Muscle of leg (tissue), 11 donors: Measurements from ENCODE around the gene WDFY3. TPM values are rescaled to one million over a fixed set of nuclear protein-coding genes. Genes with fewer than 3 reads are reported as not detected.

Experiments used
- DNase-seq: peaks from one replicate; pipeline ENCODE4 v3.0.0; 2013
- H3K27ac ChIP-seq: one replicate; pipeline ENCODE4 v1.5.1; 2013; ENCODE audit warnings: mild to moderate bottlenecking, low read length, control low read depth
- H3K27me3 ChIP-seq: one replicate; pipeline ENCODE4 v1.6.1; 2013; ENCODE audit warnings: low read length; ENCODE audit not compliant: control insufficient read depth, insufficient read depth
- H3K36me3 ChIP-seq: one replicate; pipeline ENCODE4 v1.6.1; 2013; ENCODE audit warnings: low read length; ENCODE audit not compliant: control insufficient read depth, insufficient read depth
- H3K4me1 ChIP-seq: one replicate; pipeline ENCODE4 v1.6.1; 2013; ENCODE audit warnings: low read length; ENCODE audit not compliant: control insufficient read depth, insufficient read depth
- H3K4me3 ChIP-seq: one replicate; pipeline ENCODE4 v1.5.1; 2013; ENCODE audit warnings: low read length, control low read depth
- H3K9me3 ChIP-seq: replicated peaks from 2 replicates; pipeline ENCODE4 v1.6.1; 2013; ENCODE audit warnings: low read depth, low read length; ENCODE audit not compliant: control insufficient read depth
- WGBS: methylation state at CpG from one replicate; pipeline ENCODE4 v1.1.5; 2013; ENCODE audit warnings: missing lambda C conversion rate; ENCODE audit not compliant: insufficient coverage; 5-methylcytosine and 5-hydroxymethylcytosine counted together
- polyA plus RNA-seq, 8 donors: library from polyadenylated mRNA; unstranded; fragments of 120-200 nt; gene quantifications; one replicate each; pipeline versions ENCODE4 v1.2.1 to v1.2.3, GENCODE V29; 2013; ENCODE audit warnings: inconsistent platforms in 1 of 8, low replicate concordance in 1 of 8; ENCODE audit not compliant: insufficient read length in 8 of 8, insufficient read depth in 1 of 8
- total RNA-seq: library from RNA; stranded (reverse); fragments of 120-200 nt; gene quantifications from one replicate; pipeline ENCODE4 v1.2.4, GENCODE V29; 2013

WDFY3 gene
- total and polyA plus RNA-seq, 9 donors, result 11.8 to 40.6 (median 20.3) TPM

DNA sequence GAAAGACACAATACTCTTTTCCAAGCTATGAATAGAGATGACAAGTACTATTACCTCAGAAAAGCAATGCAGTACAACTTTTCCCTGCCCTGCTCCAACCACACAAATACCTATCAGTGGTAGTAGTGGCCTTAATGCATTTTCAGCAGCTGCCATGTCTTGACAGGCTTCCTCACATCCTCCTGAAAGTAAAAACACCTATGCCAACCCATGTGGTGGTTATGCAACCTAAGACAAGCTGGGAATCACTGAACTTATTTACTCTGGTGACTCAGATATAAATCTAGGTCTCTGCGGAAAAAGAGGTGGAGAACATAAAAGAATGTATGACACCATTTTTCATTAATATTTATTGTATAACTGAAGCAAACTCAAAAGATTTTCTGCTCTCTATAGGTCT, 14.5 kb downstream of the WDFY3 start:
- no peak overlapping the region for H3K27ac ChIP-seq
- no CpG with 5 or more reads among the region's 1 CpG for WGBS

DNA sequence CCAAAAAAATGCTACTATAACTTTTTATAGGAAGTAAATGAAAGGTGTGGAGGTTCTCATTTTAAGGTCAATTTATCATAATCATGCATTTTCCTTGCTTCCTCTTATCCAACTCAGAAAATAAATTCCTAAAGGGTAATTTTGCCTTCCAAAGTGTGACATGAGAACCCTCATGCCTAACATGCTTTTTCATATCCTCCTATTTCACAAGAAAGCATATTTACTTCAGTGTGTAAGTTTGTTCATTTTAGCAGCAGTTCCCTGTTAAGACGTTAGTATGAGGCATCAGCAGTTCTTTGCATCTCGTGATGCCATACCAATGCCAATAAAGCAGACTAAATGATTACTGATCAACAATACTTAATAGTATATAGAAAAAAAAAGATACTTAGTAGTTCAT, 18.4 kb downstream of the WDFY3 start:
- Histone ChIP-seq H3K9me3 (no peaks in the 10 kb centered on the region), H3K36me3 (no peaks in the 10 kb centered on the region), H3K27me3 (no peaks in the 10 kb centered on the region), H3K4me3 (no peak overlapping the region), H3K4me1 (no peaks in the 10 kb centered on the region), H3K27ac (no peak overlapping the region)
- no CpG with 5 or more reads among the region's 2 CpGs for WGBS
- DNase-seq, result peak; percentile 26

More for the DNA sequence above, 14.5 kb downstream of the WDFY3 start:
- H3K36me3 ChIP-seq, result no peaks in the 10 kb centered on the region
- no peaks in the 10 kb centered on the region for H3K4me1 ChIP-seq
- no peaks in the 10 kb centered on the region for H3K9me3 ChIP-seq
- no peaks in the 10 kb centered on the region for H3K27me3 ChIP-seq
- no peak for DNase-seq
- no peak overlapping the region for H3K4me3 ChIP-seq

GRCh38 chr4:84944947-84945346, 21.5 kb downstream of the WDFY3 start:
- no peaks in the 10 kb centered on the region for H3K4me1 ChIP-seq
- H3K27me3 ChIP-seq, result no peaks in the 10 kb centered on the region
- no peak overlapping the region for H3K4me3 ChIP-seq
- H3K36me3 ChIP-seq, result no peaks in the 10 kb centered on the region
- H3K27ac ChIP-seq, result no peak overlapping the region
- WGBS, result no CpG with 5 or more reads among the region's 1 CpG
- H3K9me3 ChIP-seq, result peaks cover 8% of the 10 kb centered on the region
- no peak for DNase-seq

DNA sequence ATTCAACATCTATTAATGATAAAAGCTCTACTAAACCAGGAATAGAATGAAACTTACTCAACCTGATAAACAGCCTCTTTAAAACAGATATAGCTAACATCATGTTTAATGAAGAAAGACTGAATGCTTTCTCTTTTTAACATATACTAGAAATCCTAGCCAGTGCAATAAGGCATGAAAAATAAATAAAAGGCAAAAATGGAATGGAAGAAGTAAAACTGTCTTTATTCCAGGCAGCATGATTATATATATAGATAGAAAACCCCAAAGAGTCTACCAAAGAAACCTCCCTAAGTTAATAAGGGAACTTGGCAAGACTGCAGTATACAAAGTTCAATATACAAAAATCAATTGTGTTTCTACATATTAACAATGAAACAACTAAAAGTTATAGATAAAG, 25.5 kb downstream of the WDFY3 start:
- Histone ChIP-seq H3K4me1 (no peaks in the 10 kb centered on the region), H3K36me3 (no peaks in the 10 kb centered on the region), H3K9me3 (peaks cover 8% of the 10 kb centered on the region), H3K27me3 (no peaks in the 10 kb centered on the region), H3K4me3 (no peak overlapping the region), H3K27ac (no peak overlapping the region)
- DNase-seq, result no peak

- Histone ChIP-seq H3K27me3 (no peaks in the 10 kb centered on the region), H3K4me3 (no peak overlapping the region), H3K4me1 (no peaks in the 10 kb centered on the region), H3K36me3 (no peaks in the 10 kb centered on the region), H3K27ac (no peak overlapping the region), H3K9me3 (peaks cover 8% of the 10 kb centered on the region)
- WGBS, result 87% methylated on average over 4 of the region's 6 CpGs
- no peak for DNase-seq
These were observed 27.4 kb downstream of the WDFY3 start for GRCh38 chr4:84939113-84939512.

GRCh38 chr4:84938316-84938715, 28.2 kb downstream of the WDFY3 start:
- no peaks in the 10 kb centered on the region for H3K4me1 ChIP-seq
- peak; percentile 58 for DNase-seq
- peaks cover 8% of the 10 kb centered on the region for H3K9me3 ChIP-seq
- no peak overlapping the region for H3K4me3 ChIP-seq
- no peaks in the 10 kb centered on the region for H3K27me3 ChIP-seq
- no peaks in the 10 kb centered on the region for H3K36me3 ChIP-seq
- no CpG with 5 or more reads among the region's 2 CpGs for WGBS
- H3K27ac ChIP-seq, result peak overlapping the region; percentile 25

- 75% methylated on average over 2 of the region's 3 CpGs for WGBS
- H3K27ac ChIP-seq, result no peak overlapping the region
- no peaks in the 10 kb centered on the region for H3K36me3 ChIP-seq
- H3K9me3 ChIP-seq, result peaks cover 4% of the 10 kb centered on the region
- no peaks in the 10 kb centered on the region for H3K4me1 ChIP-seq
- no peak for DNase-seq
- H3K4me3 ChIP-seq, result no peak overlapping the region
- H3K27me3 ChIP-seq, result no peaks in the 10 kb centered on the region
These were observed 29.0 kb downstream of the WDFY3 start for GRCh38 chr4:84937381-84937977.

- H3K27ac ChIP-seq, result no peak overlapping the region
- no peaks in the 10 kb centered on the region for H3K9me3 ChIP-seq
- no peaks in the 10 kb centered on the region for H3K4me1 ChIP-seq
- WGBS, result 80% methylated on average over 1 of the region's 2 CpGs
- H3K36me3 ChIP-seq, result peaks cover 2% of the 10 kb centered on the region
- DNase-seq, result no peak
- H3K27me3 ChIP-seq, result no peaks in the 10 kb centered on the region
- no peak overlapping the region for H3K4me3 ChIP-seq
These were observed 30.4 kb downstream of the WDFY3 start for GRCh38 chr4:84936123-84936522.

GRCh38 chr4:84932462-84932861, 34.0 kb downstream of the WDFY3 start:
- H3K4me1 ChIP-seq, result no peaks in the 10 kb centered on the region
- WGBS, result no CpG with 5 or more reads among the region's 1 CpG
- peaks cover 19% of the 10 kb centered on the region for H3K36me3 ChIP-seq

DNA sequence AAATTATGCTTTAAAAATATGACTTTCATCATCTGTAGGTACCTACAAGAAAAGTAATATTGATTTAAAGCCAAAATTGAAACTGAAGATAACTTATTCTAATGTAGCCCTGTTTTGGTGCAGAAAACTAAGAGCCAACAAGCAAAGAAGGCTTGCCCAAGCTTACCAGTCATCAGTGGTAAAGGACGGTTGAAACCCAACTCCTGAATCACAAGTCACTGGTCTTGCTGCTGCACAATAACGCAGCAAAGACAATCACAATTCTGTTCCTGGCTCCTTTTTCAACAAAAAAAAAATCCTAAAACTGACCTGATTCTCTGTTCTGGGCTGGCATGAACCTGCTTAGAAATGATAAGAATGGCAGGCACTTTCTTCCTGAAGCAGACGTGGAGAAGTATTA, 34.5 kb downstream of the WDFY3 start:
- no CpG with 5 or more reads among the region's 3 CpGs for WGBS
- no peaks in the 10 kb centered on the region for H3K27me3 ChIP-seq
- DNase-seq, result no peak
- peaks cover 19% of the 10 kb centered on the region for H3K36me3 ChIP-seq
- H3K27ac ChIP-seq, result no peak overlapping the region
- H3K4me3 ChIP-seq, result no peak overlapping the region
- H3K4me1 ChIP-seq, result no peaks in the 10 kb centered on the region
- H3K9me3 ChIP-seq, result no peaks in the 10 kb centered on the region

More at GRCh38 chr4:84932462-84932861, 34.0 kb downstream of the WDFY3 start:
- no peaks in the 10 kb centered on the region for H3K9me3 ChIP-seq
- no peaks in the 10 kb centered on the region for H3K27me3 ChIP-seq
- H3K4me3 ChIP-seq, result no peak overlapping the region
- DNase-seq, result no peak
- no peak overlapping the region for H3K27ac ChIP-seq

DNA sequence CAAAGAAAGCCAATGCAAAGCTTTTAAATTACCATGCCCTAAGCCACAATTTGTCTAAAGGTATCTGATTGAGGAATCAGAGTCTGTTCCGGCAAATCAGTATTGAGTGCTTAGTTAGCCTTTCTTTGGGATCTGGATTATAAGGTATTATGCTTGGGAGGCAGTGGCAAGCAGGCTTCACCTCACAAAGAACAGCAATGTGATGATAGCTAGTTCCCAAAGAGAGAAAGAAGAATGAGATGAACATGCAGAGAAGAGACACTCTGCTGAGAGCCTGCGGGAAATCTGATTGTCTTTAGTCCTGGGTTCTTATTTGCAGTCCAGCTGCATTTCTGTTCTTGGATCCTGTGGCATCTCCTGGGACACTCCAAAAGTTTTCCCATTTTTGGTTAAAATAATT, 35.2 kb downstream of the WDFY3 start:
- Histone ChIP-seq H3K4me1 (no peaks in the 10 kb centered on the region), H3K27ac (no peak overlapping the region), H3K27me3 (no peaks in the 10 kb centered on the region), H3K9me3 (no peaks in the 10 kb centered on the region), H3K36me3 (peaks cover 19% of the 10 kb centered on the region), H3K4me3 (no peak overlapping the region)
- WGBS, result no CpG with 5 or more reads among the region's 2 CpGs
- DNase-seq, result no peak
